ENCODE data around the gene DAB2IP. TPM values are rescaled to one million over a fixed set of nuclear protein-coding genes. Genes with fewer than 3 reads are reported as not detected.

The DAB2IP gene
- total RNA-seq, 2 donors from 2014 or later, result 70.7 to 71.0 TPM

- Mint-ChIP-seq H3K4me3 (no peak overlapping the region), H3K9me3 (no peaks in the 10 kb centered on the region), H3K4me1 (no peaks in the 10 kb centered on the region), H3K36me3 (ENCODE audit: low read depth) (peaks cover 6% of the 10 kb centered on the region), H3K27ac (no peak overlapping the region), H3K27me3 (ENCODE audit: insufficient read depth) (no peaks in the 10 kb centered on the region)
- TF ChIP-seq, protein P1, sequence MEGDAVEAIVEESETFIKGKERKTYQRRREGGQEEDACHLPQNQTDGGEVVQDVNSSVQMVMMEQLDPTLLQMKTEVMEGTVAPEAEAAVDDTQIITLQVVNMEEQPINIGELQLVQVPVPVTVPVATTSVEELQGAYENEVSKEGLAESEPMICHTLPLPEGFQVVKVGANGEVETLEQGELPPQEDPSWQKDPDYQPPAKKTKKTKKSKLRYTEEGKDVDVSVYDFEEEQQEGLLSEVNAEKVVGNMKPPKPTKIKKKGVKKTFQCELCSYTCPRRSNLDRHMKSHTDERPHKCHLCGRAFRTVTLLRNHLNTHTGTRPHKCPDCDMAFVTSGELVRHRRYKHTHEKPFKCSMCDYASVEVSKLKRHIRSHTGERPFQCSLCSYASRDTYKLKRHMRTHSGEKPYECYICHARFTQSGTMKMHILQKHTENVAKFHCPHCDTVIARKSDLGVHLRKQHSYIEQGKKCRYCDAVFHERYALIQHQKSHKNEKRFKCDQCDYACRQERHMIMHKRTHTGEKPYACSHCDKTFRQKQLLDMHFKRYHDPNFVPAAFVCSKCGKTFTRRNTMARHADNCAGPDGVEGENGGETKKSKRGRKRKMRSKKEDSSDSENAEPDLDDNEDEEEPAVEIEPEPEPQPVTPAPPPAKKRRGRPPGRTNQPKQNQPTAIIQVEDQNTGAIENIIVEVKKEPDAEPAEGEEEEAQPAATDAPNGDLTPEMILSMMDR (conservative IDR thresholded peaks at IDR 0.05), result no peak
- Histone ChIP-seq H3K4me1 (ENCODE audit: control insufficient read depth, insufficient read depth, low read length) (peaks cover 6% of the 10 kb centered on the region), H3K4me3 (ENCODE audit: low read length) (no peak overlapping the region), H3K36me3 (ENCODE audit: control insufficient read depth, insufficient read depth, low read length) (peaks cover 12% of the 10 kb centered on the region), H3K27me3 (ENCODE audit: control insufficient read depth, insufficient read depth, low read length, poor library complexity, severe bottlenecking) (no peaks in the 10 kb centered on the region), H3K9me3 (ENCODE audit: control insufficient read depth, low read length) (no peaks in the 10 kb centered on the region), H3K27ac (ENCODE audit: low read depth, low read length) (no peak overlapping the region), H3K9ac (ENCODE audit: extremely low read depth, low read length, poor library complexity, severe bottlenecking) (no peak overlapping the region)
- WGBS, 2 experiments (ENCODE audit: insufficient coverage in 1 of 2, insufficient read length in 1 of 2), result 82 to 91% methylated on average over 3 of the region's 3 CpGs
- DNase-seq, result no peak
Observed at GRCh38 chr9:121704281-121704680, 52.8 kb downstream of the DAB2IP start.

DNA sequence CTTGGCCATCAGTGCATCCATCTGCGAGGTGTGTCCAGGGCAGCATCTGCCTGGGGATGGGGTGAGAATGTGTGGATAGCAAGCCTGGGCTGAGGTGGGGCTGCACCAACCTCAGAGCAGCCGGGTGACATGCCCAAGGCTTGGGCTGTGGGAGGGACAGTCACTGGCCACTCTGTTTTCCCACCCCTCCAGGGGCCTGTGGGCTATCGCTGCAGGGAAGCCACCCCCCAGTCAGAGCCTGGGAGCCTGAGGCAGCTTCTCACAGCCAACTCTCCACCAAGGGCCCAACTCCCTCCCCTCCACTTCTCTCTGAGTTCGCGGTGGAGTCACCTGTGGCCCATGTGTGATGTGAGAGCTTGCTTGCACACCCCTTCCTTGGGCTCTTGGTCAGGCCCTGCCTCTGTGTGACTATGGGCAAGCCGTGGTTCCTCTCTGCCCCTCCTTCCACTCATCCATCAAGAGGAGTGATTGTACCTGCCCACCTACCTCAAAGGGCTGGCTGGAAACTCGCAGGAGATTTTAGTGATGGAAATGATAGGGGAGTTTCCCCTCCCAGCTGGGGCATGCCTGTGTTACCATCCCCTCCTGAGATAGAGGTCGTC, 54.8 kb downstream of the DAB2IP start:
- Histone ChIP-seq H3K9ac (ENCODE audit: extremely low read depth, low read length, poor library complexity, severe bottlenecking) (no peak overlapping the region), H3K36me3 (ENCODE audit: control insufficient read depth, insufficient read depth, low read length) (peaks cover 12% of the 10 kb centered on the region), H3K9me3 (ENCODE audit: control insufficient read depth, low read length) (no peaks in the 10 kb centered on the region), H3K27me3 (ENCODE audit: control insufficient read depth, insufficient read depth, low read length, poor library complexity, severe bottlenecking) (no peaks in the 10 kb centered on the region), H3K4me1 (ENCODE audit: control insufficient read depth, insufficient read depth, low read length) (no peaks in the 10 kb centered on the region), H3K4me3 (ENCODE audit: low read length) (no peak overlapping the region), H3K27ac (ENCODE audit: low read depth, low read length) (no peak overlapping the region)
- Mint-ChIP-seq H3K36me3 (ENCODE audit: low read depth) (peaks cover 20% of the 10 kb centered on the region), H3K27ac (no peak overlapping the region), H3K27me3 (ENCODE audit: insufficient read depth) (no peaks in the 10 kb centered on the region), H3K9me3 (no peaks in the 10 kb centered on the region), H3K4me3 (no peak overlapping the region), H3K4me1 (no peaks in the 10 kb centered on the region)
- 69 to 76% methylated on average over 3 to 8 of the region's 8 CpGs for WGBS, 2 experiments (ENCODE audit: insufficient coverage in 1 of 2, insufficient read length in 1 of 2)
- TF ChIP-seq, protein P1 (conservative IDR thresholded peaks at IDR 0.05), result no peak
- no peak for DNase-seq

GRCh38 chr9:121707477-121708424, 56.3 kb downstream of the DAB2IP start:
- H3K27ac ChIP-seq (ENCODE audit: low read depth, low read length), result no peak overlapping the region

More at GRCh38 chr9:121707477-121708424, 56.3 kb downstream of the DAB2IP start:
- TF ChIP-seq, protein P1 (conservative IDR thresholded peaks at IDR 0.05), result no peak
- no peak for DNase-seq
- H3K27me3 ChIP-seq (ENCODE audit: control insufficient read depth, insufficient read depth, low read length, poor library complexity, severe bottlenecking), result no peaks in the 10 kb centered on the region
- 79 to 89% methylated on average over 4 to 7 of the region's 7 CpGs for WGBS, 2 experiments (ENCODE audit: insufficient coverage in 1 of 2, insufficient read length in 1 of 2)
- H3K4me1 ChIP-seq (ENCODE audit: control insufficient read depth, insufficient read depth, low read length), result no peaks in the 10 kb centered on the region
- H3K27me3 Mint-ChIP-seq (ENCODE audit: insufficient read depth), result no peaks in the 10 kb centered on the region
- H3K9me3 ChIP-seq (ENCODE audit: control insufficient read depth, low read length), result no peaks in the 10 kb centered on the region
- H3K9ac ChIP-seq (ENCODE audit: extremely low read depth, low read length, poor library complexity, severe bottlenecking), result no peak overlapping the region
- H3K36me3 ChIP-seq (ENCODE audit: control insufficient read depth, insufficient read depth, low read length), result peaks cover 13% of the 10 kb centered on the region
- H3K4me1 Mint-ChIP-seq, result no peaks in the 10 kb centered on the region
- H3K4me3 ChIP-seq (ENCODE audit: low read length), result no peak overlapping the region
- no peak overlapping the region for H3K27ac Mint-ChIP-seq
- H3K9me3 Mint-ChIP-seq, result no peaks in the 10 kb centered on the region
- H3K4me3 Mint-ChIP-seq, result no peak overlapping the region
- peaks cover 16% of the 10 kb centered on the region for H3K36me3 Mint-ChIP-seq (ENCODE audit: low read depth)
